ENCODE measurements around the gene HMOX1.
A peak's percentile ranks its signal among the peaks of the same experiment; 100 is the strongest.
"Not testable (repeated sequence)": the region's sequence is repeated elsewhere in the genome, so short reads cannot be mapped to it uniquely, and the experiment has no call there.

HMOX1 gene

DNA sequence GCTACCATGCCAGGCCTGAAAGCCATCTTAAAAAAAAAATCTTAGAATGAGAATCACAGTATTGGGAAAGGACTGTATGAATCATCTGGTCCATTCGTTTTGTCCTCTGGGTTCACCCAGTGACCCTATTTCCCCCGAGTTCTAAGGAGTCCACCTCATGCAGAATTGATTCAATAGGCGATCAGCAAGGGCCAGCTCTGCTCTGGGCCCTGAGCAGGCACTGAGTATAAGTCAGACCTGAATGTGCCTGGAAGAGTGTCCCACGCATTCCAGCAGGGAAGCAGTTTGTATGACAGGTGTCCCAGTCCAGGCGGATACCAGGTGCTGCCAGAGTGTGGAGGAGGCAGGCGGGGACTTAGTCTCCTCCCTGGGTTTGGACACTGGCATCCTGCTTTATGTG, 883 bp upstream of the HMOX1 start:
- no peak for DNase-seq (ENCODE audit: low spot score)

GRCh38 chr22:35381424-35382009, 621 bp downstream of the HMOX1 start:
- no peak for DNase-seq (ENCODE audit: low spot score)

DNA sequence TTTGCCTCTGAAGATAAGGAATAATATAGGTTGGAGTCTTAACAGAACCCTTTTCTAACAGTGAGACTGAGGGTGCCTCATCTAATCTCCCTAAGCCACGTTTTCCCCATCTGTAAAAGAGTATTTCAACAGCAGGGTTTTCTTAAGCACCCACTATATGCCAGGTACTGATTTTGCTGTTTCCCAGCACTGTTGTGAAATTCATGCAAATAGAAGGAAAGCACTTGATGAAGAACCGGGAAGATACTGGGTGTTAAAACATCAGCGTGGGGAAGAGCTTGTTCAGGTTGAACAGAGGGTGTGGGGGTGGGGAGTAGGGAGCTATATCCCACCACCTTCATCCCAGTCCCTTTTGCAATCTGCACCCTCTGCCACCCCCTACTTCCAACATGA, 2.8 kb downstream of the HMOX1 start:
- no peak for DNase-seq (ENCODE audit: low spot score)

DNA sequence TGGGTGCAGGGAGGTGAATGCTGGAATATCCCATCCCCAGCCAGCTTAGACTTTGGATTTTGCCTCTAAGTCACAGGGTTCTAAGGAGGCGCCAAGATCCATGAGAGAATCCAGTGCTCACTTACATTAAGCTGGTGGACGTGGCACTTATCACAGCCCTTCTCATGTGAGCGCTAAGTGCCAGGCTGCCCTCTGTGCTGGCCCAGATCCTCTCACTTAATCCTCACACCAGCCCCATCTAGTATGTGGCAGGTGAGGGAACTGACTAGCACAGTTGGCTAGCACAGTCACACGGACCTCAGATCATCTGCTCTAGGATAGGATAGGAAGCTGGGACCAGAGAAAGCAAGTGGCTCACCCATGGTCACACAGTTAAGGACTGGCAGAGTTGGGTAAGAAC, 3.6 kb downstream of the HMOX1 start:
- DNase-seq (ENCODE audit: low spot score) = no peak

DNA sequence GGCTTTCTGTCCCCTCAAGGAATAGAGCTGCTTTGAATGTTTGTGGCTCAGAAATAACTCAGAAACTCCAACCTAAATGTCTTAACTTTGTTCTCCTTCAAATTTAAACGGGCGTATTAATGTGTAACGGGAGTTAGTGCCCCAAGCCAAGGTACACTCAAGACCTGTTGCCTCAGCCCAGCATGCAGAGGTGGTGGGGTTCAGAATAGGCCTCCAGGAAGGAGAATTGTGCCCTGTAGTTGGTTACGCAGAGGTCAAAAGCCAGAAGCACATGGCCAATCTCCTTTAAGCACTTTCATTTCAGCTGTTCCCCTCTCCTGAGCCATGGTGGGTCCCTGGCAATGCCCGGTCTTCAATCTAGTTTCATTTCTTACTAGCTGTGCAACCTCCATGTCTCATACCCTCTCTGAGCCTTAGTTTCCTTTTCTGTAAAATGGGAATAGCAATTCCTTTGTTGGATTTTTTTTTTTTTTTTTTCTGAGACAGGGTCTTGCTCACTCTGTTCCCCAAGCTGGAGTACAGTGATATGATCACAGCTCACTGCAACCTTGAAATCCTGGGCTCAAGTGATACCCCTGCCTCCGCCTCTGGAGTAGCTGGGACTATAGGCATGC, 4.2 kb downstream of the HMOX1 start:
- DNase-seq (ENCODE audit: low spot score) = no peak

DNA sequence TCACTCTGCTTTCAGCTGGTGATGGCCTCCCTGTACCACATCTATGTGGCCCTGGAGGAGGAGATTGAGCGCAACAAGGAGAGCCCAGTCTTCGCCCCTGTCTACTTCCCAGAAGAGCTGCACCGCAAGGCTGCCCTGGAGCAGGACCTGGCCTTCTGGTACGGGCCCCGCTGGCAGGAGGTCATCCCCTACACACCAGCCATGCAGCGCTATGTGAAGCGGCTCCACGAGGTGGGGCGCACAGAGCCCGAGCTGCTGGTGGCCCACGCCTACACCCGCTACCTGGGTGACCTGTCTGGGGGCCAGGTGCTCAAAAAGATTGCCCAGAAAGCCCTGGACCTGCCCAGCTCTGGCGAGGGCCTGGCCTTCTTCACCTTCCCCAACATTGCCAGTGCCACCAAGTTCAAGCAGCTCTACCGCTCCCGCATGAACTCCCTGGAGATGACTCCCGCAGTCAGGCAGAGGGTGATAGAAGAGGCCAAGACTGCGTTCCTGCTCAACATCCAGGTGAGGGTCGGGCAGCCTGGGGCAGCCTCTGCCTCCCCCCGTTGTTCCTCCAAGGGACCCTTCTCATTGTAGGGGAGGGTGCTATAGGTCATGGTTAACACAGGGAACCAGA, 5.9 kb downstream of the HMOX1 start:
- DNase-seq (ENCODE audit: low spot score) = no peak

GRCh38 chr22:35390933-35391332, 10.0 kb downstream of the HMOX1 start:
- DNase-seq (ENCODE audit: low spot score) = no peak

DNA sequence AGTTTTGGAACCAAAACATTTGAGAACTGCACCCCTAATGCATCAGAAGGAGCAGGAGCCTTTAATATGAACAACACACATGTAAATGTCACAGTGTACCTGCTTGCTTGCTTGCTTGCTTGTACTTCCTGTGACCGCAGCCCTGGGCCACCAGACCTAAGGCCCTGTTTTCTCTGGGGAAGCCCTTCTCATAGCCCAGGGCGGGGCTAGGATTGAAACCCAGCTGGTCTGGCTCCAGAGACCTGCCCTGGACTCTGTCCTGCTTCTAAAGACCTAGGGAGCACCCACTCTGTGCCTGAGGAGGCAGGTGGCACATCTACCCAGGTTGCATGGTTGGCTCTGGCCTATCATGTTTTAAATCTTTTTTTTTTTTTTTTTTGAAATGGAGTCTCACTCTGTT, 11.5 kb downstream of the HMOX1 start:
- DNase-seq (ENCODE audit: low spot score) = no peak

DNA sequence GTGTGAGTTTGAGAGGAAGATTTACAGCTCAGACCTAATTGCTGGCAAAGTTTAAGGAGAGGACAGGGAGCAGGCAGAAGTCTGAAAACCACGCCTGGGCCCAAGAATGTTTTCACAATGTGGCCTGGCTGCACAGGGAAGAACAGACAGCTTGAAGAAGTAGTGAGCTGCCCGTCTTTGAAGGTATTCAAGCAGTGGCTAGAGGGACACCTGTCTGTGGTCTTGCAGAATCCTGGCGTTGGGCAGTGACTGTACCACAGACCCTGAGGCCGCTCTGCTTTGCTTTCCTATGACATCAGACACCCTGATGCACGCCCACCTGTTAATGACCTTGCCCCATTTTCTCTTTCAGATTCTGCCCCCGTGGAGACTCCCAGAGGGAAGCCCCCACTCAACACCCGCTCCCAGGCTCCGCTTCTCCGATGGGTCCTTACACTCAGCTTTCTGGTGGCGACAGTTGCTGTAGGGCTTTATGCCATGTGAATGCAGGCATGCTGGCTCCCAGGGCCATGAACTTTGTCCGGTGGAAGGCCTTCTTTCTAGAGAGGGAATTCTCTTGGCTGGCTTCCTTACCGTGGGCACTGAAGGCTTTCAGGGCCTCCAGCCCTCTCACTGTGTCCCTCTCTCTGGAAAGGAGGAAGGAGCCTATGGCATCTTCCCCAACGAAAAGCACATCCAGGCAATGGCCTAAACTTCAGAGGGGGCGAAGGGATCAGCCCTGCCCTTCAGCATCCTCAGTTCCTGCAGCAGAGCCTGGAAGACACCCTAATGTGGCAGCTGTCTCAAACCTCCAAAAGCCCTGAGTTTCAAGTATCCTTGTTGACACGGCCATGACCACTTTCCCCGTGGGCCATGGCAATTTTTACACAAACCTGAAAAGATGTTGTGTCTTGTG, 12.5 kb downstream of the HMOX1 start:
- no peak for DNase-seq (ENCODE audit: low spot score)

- DNase-seq (ENCODE audit: low spot score) = no peak
These were observed 13.1 kb downstream of the HMOX1 start for GRCh38 chr22:35394011-35394312.

DNA sequence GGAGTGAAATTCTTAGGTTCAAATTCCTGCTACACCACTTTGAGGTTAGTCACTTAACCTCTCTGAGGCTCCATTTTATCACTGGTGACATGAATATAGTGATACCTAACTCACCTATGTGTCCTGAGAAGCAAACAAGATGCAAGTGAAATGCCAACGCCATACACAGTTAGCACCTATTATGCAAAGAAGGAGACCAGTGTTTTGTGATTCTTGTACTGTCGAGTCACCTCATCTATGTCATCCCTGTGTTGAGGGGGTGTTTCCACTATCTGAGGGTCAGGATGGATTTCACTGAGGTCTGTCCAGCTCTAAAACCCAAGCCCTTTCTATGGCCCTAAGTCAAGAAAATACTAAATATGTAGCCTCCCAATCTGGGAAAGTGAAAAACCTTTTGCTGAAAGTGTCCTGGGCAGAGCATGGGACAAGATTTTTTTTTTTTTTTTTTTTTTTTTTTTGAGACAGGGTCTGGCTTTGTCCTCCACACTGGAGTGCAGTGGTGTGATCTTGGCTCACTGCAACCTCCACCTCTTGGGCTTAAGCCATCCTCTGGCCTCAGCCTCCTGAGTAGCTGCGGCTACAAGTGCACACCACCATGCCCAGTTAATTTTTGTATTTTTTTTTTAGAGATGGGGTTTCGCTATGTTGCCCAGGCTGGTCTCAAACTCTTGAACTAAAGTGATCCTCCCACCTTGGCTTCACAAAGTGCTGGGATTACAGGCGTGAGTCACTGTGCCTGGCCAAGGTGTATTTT, 14.1 kb downstream of the HMOX1 start:
- no peak for DNase-seq (ENCODE audit: low spot score)

DNA sequence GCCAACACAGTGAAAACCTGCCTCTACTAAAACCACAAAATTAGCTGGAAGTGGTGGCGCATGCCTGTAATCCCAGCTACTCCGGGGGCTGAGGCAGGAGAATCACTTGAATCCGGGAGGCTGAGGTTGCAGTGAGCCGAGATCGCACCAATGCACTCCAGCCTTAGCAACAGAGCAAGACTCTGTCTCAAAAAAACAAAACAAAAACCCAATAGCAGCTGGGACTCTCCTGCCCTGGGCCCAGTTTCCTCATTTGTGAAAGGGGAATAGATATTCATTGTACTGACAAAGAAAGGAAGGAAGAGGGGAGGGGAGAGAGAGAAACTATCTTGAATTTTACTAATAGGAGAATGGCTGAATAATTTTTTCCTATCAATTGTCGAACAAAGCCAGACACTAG, 15.7 kb downstream of the HMOX1 start:
- DNase-seq (ENCODE audit: low spot score) = not testable (repeated sequence)

- no peak for DNase-seq (ENCODE audit: low spot score)
These were observed 16.4 kb downstream of the HMOX1 start for GRCh38 chr22:35397095-35397904.

GRCh38 chr22:35398591-35398973, 17.7 kb downstream of the HMOX1 start:
- DNase-seq (ENCODE audit: low spot score) = no peak

DNA sequence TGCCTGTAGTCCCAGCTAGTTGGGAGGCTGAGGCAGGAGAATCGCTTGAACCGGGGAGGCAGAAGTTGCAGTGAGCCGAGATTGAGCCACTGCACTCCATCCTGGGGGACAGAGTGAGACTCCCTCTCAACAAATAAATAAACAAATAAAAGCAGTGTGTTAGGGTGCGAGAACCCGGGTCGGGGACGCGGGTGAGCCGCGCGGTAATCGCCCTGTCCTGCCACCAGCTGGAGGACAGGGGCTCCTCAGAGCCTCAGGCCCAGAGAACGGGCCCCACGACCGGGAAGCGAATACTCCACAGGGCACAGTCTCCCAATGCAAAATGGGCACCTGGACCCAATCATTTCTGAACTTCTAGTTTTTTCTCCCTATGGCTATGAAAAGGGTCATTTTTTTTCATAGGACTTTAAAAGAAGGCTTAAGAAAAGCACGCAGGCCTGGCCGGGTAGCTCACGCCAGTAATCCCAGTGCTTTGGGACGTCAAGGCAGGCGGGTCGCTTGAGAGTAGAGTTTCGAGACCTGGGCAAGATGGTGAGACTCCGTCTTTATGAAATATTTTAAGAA, 18.3 kb downstream of the HMOX1 start:
- DNase-seq (ENCODE audit: low spot score) = no peak

GRCh38 chr22:35399678-35400500, 19.0 kb downstream of the HMOX1 start, which contains the start of gene MCM5:
TSS of gene MCM5 (plus strand) at chr22:35400140. CDS start at chr22:35400439, 299 bp downstream.
- peak; percentile 98 for DNase-seq (ENCODE audit: low spot score)

DNA sequence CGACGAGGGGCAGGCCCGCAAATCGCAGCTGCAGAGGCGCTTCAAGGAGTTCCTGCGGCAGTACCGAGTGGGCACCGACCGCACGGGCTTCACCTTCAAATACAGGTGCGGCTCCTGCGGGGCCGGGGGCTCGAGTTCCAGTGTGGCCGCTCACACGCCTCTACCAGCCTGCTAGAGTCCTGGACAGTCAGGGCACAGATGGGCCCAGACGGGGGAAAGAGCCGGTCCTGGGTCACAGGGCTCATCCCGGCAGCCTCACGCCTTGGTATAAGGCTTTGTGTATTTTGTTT, 19.6 kb downstream of the HMOX1 start:
- DNase-seq (ENCODE audit: low spot score) = no peak

DNA sequence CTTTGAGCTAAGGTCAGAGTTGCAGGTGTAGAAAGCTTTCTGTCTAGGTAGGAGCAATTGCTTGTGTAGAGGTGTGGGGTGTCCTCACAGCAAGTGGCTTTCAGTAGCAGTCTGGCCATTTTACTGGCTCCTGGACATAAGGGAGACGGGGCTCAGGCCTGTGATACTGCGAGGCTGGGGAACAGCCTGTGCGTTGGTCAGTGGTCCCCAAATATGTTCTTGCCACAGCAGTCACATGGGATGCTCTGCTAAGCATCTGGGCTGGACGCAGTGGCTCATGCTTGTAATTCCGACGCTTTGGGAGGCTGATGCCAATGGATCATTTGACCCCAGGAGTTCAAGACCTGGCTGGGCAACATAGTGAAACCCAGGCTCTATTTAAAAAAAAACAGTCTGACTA, 21.0 kb downstream of the HMOX1 start:
- DNase-seq (ENCODE audit: low spot score) = no peak

DNA sequence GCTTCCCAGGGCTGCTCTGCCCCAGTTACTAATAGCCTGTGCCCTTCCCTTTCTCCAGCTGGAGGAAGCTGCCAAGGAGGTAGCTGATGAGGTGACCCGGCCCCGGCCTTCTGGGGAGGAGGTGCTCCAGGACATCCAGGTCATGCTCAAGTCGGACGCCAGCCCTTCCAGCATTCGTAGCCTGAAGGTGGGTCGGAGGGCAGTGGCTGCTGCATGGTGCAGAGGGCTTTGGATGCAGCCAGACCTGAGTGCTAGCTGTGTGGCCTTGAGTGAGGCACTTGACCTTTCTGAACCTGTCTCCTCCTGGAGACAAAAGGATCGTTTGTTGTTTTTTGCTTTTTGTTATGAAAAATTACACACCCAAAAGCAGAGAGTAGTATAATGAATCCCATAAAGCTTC, 22.5 kb downstream of the HMOX1 start:
- no peak for DNase-seq (ENCODE audit: low spot score)

- no peak for DNase-seq (ENCODE audit: low spot score)
These were observed 23.3 kb downstream of the HMOX1 start for GRCh38 chr22:35404176-35404575.
